ENCODE results near the gene CAMK1D.

CAMK1D gene

DNA sequence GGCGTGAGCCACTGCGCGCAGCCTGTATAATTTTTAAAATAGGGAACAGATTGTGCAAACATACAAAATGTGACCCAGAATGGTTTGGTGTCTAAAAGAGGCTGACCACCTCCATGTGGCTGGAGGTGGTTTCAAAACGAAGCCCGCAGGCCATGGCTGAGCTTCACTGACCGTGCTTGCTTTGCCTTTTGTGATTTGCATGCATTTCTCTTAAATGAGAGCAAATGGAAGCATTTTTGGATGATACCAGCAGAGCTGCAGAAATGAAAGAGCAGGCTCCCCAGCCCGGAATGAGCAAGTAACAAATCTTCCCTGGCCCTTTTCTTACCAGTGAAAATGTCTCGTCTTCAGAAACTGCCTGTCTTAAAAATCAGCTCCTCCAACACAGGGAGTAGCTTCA, 239.9 kb downstream of the CAMK1D start:
- in situ Hi-C loops (cut with MboI; ENCODE audit: low sequenced_read_pairs), result no loop called here

DNA sequence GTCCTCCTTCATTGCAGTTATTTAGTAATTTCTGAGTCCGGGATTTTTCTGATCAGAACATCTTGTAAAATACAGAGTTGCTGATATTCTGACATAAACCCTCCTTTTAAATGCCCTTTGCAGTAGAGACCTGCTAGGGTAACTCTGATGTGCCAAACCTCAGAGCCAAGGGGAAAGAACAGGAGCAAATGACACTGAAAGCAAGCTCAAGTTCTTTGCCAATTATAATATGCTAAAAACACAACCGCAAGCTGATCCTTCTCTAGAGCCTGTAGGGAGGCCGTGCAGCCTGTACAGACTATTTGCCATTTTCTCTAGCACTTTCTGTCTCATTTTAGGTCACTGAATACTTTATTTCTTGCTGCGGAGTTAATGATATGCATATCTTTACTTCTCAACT, 240.4 kb downstream of the CAMK1D start:
- in situ Hi-C loops (cut with MboI; ENCODE audit: low sequenced_read_pairs), result no loop called here

DNA sequence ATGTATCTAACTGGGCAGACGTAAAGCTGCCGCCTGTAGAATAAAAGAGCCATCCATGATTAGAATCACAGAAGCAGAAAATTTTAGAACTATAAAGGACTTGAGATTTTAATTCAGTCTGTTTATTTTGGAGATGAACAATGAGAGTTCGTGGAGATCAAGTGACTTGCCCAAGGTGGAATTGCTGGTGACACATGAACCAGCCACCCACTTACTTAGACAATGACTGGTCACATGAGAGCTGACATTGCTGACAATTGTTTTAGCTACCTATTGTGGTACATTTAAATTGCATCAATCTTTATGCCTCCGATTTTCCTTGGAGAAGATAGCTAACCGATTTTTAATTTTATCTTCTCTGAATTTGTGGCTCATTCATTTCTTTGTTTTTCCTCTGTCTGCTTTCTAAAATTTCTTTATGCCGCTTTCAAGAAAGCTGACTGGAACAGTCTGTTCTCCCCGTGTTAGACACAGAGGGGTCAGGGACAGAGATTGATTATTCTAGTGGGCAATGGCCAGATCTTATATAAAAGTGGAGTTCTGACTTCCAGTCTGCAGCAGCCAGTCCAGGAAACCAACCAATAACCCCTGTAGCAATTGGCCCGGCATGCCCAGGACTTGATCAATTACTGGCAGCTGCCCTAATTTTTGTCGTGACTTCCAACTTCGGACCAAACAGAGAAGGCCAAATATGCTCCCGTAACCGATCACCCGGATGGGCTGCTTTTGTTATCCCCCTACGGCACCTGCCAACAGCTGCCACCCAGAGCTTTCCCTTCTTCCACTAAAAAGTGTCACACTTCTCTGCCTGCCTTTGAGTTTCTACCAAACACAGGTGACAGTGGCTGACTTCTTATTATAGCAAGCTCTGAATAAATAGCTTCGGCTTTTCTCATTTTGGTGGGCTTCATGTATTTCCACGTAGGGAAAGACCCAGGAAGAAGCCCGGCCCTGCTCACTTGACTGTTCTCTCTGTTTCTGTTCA, 241.6 kb downstream of the CAMK1D start:
- in situ Hi-C loops (cut with MboI; ENCODE audit: low sequenced_read_pairs), result no loop called here

DNA sequence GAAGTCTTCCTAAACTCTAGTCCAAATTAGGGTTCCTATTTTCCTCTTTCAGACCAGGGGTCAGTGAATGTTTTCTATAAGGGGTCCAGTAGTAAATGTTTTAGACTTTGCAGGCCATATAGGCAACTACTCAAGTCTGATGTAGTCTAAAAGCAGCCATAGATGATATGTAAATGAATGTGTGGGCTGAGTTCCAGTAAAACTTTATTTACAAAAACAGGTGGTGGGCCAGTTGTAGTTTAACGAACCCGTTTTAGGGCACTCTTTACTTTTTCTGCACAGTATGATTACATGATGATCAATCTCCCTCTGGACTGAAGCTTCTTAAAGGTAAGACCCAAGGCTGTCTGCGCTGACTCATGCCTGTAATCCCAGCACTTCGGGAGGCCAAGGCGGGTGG, 243.6 kb downstream of the CAMK1D start:
- in situ Hi-C loops (cut with MboI; ENCODE audit: low sequenced_read_pairs), result no loop called here

DNA sequence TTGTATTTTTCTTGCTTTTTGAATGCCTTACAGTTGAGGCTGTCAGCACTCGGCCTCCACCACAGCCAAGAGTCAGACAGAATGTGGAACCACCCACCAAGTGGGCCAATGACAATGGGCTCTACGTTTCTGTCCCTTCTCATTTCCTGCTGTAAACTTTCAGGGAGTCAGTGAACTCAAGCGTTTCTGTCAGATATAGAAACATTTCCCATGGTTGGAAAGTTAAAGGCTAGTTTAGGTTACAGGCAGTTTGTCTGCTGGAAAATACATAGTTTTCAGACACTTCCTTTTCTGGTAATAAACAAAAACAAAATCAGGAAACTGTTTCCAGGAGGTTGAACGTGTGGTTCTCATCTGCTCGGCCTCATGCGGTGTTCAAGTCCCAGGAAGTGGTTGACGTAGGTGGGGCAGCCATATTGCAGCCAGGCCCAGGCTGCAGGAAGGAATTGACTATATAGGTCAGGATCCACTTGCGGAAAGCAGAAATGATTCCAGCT, 245.1 kb downstream of the CAMK1D start:
- in situ Hi-C loops (cut with MboI; ENCODE audit: low sequenced_read_pairs), result no loop called here

DNA sequence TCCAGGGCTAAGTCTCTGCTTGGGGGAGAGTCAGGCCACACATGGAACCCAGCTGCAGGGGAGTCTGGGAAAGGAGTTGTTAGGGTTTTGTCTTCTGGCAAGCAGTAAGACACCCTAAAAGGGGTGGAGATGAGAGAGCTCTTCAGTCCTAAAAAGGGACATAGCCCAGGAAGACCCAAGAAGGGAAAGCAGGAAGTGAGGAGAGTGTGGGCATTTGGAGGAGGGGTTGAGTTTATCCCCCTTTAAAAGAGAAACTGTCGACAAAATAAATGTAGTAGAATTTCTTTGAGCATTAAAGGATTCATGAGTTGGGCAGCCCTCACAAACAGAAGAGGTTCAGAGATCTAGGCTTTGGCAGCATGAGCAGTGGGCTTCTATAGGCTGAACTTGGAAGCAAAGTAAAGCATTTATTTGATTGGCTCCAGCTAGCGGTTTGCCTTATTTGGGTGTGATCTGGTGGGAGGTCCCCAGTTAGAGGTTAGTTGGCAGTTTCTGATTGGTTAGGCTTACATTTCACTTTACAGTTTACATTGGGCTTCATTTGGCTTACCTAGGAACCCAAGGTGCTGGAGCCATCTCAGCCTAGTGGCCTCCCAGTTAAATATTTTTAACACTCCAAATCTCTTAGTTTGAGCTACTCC, 246.7 kb downstream of the CAMK1D start:
- in situ Hi-C loops (cut with MboI; ENCODE audit: low sequenced_read_pairs), result no loop called here

DNA sequence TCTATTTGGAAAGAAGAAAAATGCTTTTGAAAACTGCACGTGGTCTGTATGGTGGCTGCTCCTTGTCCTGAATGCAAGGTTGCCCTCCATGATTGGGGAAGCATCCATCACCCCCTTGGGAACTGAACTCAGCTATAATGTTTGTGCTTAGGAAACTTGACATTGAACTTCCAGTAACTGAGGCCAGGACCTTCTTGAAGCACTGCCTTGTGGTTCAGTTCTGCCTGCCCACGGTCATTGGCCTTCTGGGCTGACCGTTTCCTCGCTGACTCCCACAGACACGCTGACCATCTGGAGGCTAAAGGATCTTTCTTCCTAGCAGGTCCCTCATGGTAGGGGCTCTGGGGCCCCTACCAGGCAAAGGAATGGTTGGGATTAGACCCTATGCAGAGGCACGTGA, 247.8 kb downstream of the CAMK1D start:
- in situ Hi-C loops (cut with MboI; ENCODE audit: low sequenced_read_pairs), result no loop called here

DNA sequence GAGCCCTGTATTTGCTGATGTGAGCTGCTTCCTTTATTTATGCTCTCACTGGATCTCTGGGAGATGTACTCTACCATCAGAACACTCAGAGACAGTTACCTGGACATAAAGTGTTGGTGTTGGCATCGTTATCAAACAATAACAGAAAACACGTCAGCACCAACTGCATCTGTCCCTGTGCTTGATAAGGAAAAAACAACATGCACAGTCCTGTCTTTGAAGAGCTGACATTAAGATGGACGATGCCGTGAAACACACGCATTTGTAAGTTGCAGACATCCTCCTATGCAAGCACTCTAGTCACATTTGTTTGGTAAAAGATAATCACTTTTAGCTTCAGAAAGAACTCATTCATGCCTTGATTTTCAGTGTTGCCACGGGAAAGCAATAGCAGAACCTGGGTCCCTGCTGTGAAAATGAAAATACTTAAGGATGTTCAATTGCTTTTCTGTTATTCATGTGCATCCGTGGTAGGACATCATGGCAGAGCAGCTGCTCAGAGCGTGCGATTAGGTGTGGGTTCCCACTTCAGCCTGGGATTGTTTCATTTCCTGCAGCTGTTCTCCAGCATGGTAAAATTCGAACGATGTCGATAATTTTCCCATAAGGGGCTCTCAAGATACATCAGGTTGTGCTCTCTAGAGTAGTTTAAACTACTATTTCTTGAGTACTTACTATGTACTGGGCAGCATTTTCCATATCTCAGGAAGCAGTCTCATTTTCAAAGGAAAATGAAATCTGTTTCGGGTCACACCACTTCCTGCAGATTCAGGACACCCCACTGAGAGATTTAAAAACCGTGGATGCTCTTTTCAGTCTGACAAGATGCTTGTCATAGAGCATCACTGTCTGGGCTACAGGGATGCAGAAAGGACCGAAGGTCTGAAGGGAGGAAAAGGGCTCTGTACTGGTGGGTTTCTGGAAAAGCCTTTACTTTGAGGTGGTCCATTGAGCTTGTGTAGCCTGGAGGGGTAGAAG, 248.7 kb downstream of the CAMK1D start:
- in situ Hi-C loops (cut with MboI; ENCODE audit: low sequenced_read_pairs), result no loop called here

DNA sequence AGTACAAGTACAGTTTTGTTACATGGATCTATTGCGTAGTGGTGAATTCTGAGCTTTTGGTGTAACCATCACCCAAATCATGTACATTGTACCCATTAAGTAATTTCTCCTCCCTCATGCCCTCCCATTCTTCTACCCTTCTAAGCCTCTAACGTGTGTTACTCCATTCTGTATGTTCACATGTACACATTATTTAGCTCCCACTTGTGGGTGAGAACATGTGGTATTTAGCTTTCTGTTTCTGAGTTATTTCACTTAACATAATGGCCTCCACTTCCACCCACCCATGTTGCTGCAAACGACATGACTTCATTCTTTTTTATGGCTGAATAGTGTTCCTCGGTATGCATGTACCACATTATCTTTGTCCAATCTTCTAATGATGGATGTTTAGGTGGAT, 251.3 kb downstream of the CAMK1D start:
- in situ Hi-C loops (cut with MboI; ENCODE audit: low sequenced_read_pairs), result no loop called here

DNA sequence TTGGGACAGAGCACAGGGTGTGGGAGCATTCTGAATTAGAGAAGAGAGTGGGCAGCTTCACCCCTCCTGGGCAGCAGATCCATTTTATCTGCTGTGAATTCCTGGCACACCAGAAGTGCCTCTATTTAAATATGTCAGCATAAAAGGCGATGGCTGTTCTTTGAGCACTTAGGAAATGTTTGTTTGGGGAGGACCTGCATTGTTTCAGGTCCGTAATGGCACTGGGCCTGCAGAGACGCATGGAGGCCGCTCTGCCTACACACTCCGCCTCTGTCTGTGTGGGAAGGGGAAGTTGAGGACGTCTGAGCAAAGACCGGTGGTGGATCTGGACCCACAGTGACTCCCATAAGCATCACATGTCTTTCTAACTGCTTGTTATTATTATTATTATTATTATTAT, 253.2 kb downstream of the CAMK1D start:
- in situ Hi-C loops (cut with MboI; ENCODE audit: low sequenced_read_pairs), result no loop called here

DNA sequence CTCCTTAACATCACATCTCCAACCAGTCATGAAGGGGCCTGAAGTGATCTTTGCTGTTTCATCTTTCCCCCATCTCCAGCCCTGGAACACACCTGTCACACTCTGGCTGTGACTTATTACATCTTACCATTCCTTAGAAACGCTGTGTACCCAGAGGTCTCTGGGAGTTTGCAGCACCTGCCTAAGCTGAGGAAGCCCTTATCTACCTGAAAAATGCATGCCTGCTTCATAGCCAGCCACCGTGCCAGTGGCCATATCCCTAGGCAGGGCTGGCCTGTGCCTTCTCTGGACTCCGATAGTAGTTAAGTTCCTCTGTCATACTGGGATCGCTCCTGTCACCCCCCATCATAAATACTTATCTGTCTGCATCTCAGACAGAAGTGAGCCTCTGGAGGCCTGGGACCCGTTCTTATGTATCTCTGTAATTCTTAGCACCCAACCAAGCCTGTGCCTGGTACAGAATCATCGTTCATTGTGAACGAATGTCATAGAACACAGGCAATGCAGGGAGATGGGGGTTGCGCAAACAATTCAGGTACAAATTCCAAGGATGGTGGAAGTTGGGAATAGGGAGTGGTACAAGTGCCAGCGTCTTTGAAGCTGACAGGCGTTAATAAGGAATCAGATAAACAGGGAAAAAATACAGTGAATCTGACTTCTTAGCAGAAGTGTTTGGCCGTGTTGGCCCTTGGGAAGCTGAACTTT, 254.6 kb downstream of the CAMK1D start:
- in situ Hi-C loops (cut with MboI; ENCODE audit: low sequenced_read_pairs), result no loop called here

DNA sequence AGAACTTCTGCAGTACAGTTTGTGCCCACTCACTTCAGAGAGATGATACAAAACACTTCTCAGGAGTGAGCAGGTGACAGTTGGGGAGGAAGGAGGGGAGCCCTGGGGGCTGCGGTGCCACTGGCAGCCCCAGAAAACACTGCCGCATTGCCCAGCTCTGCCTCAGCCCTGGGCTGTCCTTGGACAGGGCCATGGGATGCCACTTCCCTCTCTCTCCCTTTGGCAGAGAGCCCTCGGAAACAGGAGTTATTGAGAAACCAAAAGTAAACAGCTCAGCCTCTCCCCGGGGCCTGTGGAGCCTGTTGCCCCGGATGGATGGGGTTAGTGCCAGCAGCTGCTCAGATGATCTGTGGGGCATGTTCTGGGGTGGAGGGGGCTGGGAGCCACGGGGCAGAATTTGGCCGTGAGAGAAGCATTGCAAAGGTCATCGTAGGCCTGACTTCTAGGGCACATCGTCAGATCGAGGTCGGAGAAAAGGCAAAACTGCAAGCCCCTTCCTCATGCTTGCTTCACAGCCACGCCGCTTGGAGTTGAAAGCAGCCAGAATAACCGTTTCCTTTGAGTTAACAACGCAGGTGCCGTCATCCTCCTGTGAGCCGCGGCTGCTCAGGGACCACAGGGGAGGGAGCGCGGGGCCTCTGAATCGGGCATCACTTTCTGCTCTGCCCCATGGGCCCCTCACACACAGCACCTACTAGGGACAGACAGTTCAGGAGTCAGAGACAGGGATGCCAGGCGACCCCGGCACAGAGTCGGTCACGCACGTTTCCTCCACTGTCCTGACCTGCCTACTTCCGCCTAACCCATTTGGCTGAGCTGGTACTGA, 256.4 kb downstream of the CAMK1D start:
- in situ Hi-C loops (cut with MboI; ENCODE audit: low sequenced_read_pairs), result no loop called here

DNA sequence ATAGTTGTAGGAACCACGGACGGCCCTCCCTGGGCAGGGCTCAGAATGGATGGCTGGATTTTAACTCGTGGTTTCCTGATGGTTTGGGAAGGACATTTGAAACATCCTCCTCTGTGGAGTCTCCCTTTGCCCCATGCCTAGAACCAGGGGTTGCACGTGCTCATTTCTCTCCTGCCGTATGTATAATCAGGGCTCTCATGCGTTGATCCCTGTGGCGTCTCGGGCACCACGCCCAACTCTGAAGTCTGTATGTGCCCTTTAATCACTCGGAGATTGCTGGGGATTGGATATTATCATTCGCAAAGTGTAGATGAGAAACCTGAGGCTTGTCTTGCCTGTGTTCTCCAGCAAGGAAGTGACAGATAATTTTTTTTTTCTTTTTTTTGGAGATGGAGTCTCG, 257.1 kb downstream of the CAMK1D start:
- in situ Hi-C loops (cut with MboI; ENCODE audit: low sequenced_read_pairs), result no loop called here

DNA sequence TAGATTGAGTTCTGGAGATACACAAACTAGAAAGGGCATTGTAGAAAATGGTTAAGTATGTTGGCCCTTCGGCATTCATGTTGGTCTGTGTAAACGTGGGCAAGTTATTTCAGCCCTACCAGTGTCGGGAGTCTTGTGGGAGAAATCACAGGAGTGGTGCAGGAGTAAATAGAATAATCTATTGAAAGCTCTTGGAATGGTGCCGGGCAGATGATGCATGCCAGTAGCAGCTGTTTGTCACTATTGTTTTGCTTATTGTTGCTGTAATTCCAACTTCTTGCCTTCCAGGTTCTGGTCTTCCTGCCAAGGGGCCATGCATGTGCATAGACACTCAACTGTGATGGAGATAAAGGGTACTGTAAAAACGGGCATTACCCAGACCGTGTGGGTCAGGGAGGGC, 259.4 kb downstream of the CAMK1D start:
- in situ Hi-C loops (cut with MboI; ENCODE audit: low sequenced_read_pairs), result no loop called here

DNA sequence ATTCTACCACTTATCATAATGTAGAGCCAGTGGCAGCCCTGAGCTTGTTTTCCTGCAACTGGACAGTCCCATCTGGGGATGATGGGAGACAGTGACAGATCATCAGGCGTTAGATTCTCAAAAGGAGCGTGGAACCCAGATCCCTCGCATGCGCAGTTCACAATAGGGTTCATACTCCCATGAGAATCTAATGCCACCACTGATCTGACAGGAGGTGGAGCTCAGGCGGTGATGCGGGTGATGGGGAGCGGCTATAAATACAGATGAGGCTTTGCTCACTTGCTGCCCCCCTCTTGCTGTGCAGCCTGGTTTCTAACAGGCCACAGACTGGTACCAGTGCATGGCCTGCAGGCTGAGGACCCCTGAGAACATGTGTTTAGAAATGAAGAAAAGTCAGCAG, 260.1 kb downstream of the CAMK1D start:
- in situ Hi-C loops (cut with MboI; ENCODE audit: low sequenced_read_pairs), result no loop called here

DNA sequence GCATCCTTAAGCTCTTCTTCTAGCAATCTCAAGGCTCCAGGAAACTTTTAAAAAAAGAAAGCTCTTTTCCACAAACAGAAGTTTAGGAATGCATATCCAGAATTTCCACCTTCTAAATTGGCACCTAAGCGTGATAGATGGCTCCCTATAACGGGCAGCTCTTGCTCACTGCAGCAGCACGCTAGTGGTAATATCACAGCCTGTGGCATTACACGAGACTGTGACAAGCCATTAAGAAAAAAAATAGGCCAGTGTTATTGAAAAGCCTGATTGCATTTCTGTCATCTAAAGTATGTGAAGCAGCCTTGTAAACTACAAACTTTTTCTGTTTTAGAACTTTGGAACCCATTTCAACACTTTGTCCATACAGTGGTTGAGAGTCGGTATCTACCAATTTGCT, 263.8 kb downstream of the CAMK1D start:
- in situ Hi-C loops (cut with MboI; ENCODE audit: low sequenced_read_pairs), result no loop called here

DNA sequence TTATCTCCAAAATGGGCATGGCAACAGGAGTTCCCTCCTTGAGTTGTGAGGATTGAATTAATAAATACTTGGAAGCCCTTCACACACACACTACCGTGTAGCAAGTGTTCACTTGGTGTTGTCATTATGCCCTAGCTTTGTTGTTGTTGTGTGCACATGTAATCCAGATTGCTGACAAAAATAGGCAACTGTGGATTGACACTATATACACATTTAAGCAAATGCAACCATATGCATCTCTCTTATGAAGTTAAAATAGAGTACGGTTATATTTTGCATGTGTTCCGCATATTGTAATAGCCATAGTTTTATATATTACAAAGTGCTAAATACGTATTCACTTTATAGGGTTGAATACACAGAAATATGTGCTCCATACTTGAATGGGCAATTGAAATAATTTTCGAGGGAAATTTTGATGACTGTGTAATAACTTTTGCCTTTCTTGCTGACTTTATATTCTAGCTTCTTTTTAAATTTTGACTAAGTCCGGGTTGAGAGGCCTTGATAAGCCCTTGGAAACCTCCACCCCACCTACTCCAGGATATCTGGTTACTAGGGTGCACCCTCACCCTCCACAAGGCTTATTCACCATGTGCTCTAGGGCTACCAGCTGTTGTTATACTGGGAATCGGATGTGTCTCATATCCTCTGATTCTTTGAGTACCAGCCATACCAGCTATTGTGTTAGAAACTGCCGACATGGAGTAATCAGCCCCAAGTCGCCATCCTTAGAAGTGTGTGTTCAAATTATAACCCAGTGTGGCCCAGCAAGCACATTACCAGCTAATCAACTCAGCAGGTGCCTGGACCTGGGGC, 265.0 kb downstream of the CAMK1D start:
- in situ Hi-C loops (cut with MboI; ENCODE audit: low sequenced_read_pairs), result no loop called here

DNA sequence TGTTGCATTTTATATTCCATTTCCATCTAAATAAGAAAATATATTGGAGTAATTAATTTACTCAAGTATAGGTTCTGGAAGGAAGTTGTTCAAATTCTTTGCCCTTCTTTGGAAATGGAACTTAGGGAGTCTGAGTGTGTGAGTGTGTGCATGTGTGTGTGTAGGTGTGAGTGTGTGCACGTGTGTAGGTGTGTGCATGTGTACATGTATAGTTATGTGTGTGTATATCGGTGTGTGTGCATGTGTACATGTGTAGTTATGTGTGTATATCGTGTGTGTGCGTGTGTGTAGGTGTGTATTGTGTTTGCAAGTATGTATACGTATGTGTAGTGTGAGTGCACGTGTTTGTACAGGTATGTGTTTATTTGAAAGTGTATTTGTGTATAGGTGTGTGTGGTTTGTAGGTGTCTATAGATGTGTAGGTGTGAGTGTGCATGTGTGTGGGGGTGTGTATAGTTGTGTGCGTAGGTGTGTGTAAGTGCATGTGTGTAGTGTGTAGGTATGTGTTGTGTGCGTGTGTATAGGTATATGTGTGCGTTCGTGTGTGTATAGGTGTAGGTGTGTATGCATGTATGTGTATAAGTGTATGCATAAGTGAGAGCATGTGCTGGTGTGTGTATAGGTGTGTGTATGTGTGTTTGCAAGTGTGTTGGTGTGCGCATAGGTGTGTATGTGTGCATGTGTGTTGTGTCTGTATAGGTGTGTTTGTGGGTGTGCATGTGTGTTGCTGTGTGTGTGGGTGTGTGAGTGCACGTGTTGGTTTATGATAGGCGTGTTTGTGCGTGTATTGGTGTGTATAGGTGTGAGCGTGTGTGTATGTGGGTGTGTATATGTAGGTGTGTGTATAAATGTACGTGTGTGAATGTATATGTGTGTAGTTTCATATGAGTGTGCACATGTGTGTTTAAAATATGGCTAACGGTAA, 266.2 kb downstream of the CAMK1D start:
- in situ Hi-C loops (cut with MboI; ENCODE audit: low sequenced_read_pairs), result no loop called here
